Measurements from ENCODE around the gene KMT2C.

DNA sequence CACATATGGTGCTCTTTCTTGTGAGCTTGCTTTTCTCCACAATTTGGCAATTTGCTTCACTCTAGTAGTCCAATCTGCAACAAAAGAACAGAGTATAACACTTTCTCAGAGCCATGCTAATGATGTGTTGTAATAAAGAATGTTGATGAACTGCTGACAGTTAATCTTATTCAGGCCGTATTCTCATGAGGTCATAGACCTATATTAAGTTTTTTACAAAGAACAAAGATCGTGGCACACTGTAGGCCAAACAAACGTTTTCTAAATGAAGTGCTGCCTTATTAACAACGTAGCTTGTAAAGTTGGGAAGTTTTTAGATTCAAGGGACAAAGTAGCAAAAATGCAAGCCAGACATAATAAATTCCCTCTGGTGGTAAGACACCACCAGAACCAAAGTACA lies 250.2 kb downstream of the KMT2C start:
- TF ChIP-seq, protein P1, sequence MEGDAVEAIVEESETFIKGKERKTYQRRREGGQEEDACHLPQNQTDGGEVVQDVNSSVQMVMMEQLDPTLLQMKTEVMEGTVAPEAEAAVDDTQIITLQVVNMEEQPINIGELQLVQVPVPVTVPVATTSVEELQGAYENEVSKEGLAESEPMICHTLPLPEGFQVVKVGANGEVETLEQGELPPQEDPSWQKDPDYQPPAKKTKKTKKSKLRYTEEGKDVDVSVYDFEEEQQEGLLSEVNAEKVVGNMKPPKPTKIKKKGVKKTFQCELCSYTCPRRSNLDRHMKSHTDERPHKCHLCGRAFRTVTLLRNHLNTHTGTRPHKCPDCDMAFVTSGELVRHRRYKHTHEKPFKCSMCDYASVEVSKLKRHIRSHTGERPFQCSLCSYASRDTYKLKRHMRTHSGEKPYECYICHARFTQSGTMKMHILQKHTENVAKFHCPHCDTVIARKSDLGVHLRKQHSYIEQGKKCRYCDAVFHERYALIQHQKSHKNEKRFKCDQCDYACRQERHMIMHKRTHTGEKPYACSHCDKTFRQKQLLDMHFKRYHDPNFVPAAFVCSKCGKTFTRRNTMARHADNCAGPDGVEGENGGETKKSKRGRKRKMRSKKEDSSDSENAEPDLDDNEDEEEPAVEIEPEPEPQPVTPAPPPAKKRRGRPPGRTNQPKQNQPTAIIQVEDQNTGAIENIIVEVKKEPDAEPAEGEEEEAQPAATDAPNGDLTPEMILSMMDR (IDR thresholded peaks at IDR 0.05), result no peak
- no peak for TF ChIP-seq ZFX (IDR thresholded peaks at IDR 0.05; ENCODE audit: borderline replicate concordance)
